GM21390 (cell line): ENCODE data around the gene CCDC93.
"Not testable (repeated sequence)": the region's sequence is repeated elsewhere in the genome, so short reads cannot be mapped to it uniquely, and the experiment has no call there.

Experiments used
- ATAC-seq: cut with Tn5 transposase; IDR thresholded peaks from one replicate; pipeline ENCODE4 v1.9.1; 2021; ENCODE audit not compliant: unreplicated experiment

Gene CCDC93

GRCh38 chr2:118045286-118045685 lies 31.4 kb upstream of the CCDC93 start:
- no peak for ATAC-seq

GRCh38 chr2:118044854-118045253 lies 31.0 kb upstream of the CCDC93 start:
- ATAC-seq, result no peak

GRCh38 chr2:118044103-118044716 lies 30.3 kb upstream of the CCDC93 start:
- no peak for ATAC-seq

DNA sequence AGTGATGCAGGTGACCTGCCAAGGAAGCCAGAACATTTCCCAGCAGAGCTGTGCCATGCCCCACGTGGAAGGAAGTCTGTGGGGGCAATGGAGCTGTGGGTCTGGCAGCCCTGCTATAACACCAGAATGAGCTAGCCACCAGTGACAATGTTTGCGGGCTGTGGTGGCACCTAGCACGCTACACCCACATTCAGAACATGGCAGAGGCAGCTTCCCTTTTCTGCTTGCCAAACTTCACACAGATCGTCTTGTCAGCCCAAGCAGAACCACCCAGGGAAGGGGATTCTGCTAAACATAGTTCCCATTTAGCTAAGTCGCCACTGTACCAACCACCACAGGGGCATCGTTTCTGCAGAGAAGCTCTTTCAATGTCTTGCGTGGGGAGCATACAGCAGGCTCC lies 27.0 kb upstream of the CCDC93 start:
- no peak for ATAC-seq

- peak; percentile 92 for ATAC-seq
Measured at GRCh38 chr2:118032169-118033013, 18.5 kb upstream of the CCDC93 start.

DNA sequence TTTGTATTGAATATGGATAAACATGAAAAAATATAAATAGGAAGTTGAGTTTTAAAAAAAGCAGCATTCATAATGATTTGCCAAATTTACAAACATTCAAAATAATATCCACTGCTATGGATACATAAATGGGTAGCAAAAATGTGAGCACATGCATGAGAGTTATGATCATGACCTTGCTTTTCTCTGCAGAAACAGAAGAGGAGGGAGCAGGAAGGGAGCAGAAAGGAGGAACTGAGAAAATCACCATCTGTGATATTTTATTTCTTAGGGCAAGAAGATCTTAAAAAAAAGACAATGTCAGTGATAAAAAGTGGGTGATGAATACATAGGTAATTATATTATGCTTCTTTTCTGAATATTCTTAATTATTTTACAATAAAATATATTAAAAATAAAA lies 17.7 kb upstream of the CCDC93 start:
- no peak for ATAC-seq

- no peak for ATAC-seq
Measured at GRCh38 chr2:118029025-118029424, 15.2 kb upstream of the CCDC93 start.

- no peak for ATAC-seq
Measured at GRCh38 chr2:118021356-118021755, 7.5 kb upstream of the CCDC93 start.

GRCh38 chr2:118019821-118020220 lies 6.0 kb upstream of the CCDC93 start:
- no peak for ATAC-seq

DNA sequence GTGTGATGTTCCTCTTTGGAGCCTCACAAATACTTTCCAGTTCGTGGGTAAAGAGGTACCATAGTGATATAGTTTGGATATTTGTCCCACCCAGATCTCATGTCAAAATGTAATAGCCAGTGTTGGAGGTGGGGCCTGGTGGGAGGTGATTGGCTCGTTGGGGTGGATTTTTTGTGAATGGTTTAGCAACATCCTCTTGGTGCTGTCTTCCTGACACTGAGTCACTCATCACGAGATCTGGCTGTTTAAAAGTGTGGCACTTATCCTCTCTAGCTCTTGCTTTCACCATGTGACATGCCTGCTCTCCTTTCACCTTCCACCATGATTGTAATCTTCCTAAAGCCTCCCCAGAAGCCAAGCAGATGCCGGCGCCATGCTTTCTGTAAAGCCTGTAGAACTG lies 3.0 kb upstream of the CCDC93 start:
- no peak for ATAC-seq

GRCh38 chr2:118015761-118016160 lies 1.9 kb upstream of the CCDC93 start:
- ATAC-seq, result not testable (repeated sequence)

DNA sequence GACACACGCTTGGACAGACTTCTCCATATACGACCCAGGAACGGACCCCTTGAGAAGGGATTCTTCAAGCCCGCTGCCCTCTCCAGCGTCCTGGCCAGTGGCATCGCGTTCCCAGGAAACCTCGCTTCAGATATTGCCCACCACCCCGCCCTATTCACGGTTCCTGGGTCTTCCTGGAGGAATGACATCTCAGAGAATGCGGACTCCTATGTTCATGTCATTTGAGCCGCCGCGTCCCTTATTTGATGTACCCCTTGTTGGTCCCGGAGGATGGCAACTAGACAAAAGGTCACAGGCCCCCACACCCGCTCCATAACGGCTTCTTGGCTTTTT lies 588 bp upstream of the CCDC93 start:
- ATAC-seq, result no peak

GRCh38 chr2:118013221-118013723 lies 598 bp downstream of the CCDC93 start:
- peak; percentile 33 for ATAC-seq

- ATAC-seq, result no peak
Measured at GRCh38 chr2:118012778-118013177, 1.1 kb downstream of the CCDC93 start.

GRCh38 chr2:118010473-118010872 lies 3.4 kb downstream of the CCDC93 start:
- no peak for ATAC-seq

GRCh38 chr2:118006861-118007260 lies 7.0 kb downstream of the CCDC93 start:
- no peak for ATAC-seq

DNA sequence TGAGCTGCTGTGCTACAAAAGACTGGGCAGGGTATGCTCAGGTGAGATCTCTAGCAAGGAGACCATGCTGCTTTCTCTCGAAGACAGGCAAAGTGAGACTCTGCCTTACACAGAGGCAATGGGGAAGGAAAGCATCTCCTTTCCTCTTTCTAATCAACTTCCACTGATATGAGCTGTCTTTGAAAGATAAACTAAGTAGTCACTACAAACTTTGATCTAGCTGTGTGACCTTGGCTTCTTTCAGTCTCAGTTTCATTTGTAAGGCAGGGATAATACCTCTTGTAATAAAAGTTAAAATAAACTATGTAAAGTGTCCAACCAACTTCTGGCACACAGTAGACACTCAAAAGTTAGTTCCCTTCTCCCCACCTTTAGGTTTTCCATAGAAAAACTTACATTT lies 7.5 kb downstream of the CCDC93 start:
- no peak for ATAC-seq

DNA sequence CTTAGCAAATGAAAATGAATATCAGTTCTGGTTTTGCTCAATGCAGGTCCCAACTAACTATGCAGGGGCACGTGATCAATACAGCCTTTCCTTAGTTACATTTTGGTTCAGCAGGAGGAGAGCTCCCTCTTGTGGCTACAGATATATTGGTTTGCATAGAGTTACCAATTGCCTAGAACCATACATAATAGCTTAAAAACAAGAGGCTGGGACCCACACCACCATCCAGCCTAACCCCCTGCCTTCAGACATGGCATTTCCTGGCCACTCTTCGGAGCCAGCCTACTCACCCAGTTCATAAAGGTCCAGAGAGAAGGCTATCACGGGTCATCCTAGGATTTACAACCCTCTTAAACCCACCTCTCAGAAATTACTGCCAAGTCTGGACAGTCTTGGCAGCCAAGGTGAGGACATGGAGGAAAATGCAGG lies 10.5 kb downstream of the CCDC93 start:
- peak; percentile 99 for ATAC-seq

DNA sequence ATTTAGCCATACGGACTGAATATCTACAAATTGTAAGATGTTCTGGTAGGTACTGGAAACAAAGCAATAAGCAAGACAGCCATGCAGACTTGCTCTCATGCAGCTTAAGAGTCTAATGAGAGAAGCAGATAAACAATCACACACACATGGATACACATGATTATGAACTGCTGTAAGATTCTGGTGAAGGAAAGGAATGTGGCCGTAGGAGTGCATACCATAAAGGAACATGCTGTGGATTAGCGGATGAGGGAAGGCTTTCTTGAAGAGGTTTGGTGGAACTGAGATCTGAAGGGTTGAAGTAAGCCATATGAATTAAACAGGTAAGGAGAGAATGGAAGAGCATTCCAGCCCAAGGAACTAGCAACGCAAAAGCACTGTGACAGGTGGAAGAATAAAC lies 13.8 kb downstream of the CCDC93 start:
- ATAC-seq, result no peak

- no peak for ATAC-seq
Measured at GRCh38 chr2:117997872-117998454, 15.9 kb downstream of the CCDC93 start.

DNA sequence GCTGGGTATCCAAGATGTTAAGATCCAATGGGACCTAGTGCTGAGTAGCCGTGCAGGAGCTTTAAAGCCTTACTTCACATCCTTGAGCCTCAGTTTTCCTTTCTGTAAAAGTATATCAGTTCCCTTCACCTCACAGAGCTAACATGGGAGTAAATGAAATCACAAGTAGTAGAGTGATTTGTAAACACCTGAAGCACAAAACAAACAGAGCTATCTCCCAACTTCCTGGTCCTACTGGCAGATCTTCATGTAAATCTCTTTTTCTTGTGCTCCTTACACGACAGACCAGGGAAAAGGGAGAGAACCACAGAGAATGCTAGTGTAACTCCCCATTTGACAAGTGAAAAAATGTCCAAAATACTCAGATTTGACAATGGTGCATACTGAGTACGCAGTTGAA lies 17.3 kb downstream of the CCDC93 start:
- no peak for ATAC-seq

DNA sequence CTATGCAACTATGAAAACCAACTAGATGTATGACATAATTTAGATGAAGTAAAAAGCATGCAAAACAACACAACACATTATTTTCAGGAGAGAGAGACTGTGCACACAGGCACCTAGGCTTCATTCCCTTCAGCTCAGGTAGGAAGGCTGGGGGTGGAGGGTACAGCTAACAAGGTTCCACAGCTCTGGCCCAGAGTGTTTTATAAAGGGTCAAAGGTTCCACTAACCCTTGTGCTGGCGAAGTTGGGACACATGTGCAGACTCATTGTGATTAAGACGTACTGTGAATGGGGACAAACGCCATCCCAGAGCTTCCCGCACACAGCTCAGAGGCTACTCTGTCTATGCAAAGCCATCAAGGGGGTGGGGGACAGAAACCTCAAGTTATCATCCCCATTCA lies 19.1 kb downstream of the CCDC93 start:
- no peak for ATAC-seq
